H54 (cell line): ENCODE results near the gene POGK.

Source experiments
- DNase-seq: peaks from one replicate; pipeline ENCODE4 v3.0.0; 2011; ENCODE audit warnings: low spot score, mixed read lengths; ENCODE audit not compliant: insufficient read length
- FAIRE-seq: peaks from 3 replicates; lab custom pipeline; 2011; peaks lifted over from hg19 to GRCh38; lab: Jason Lieb, UNC
- POLR2A ChIP-seq: IDR thresholded peaks from 2 replicates; pipeline ENCODE4 v1.6.1; 2011; ENCODE audit warnings: low read depth, mild to moderate bottlenecking, low read length

Gene POGK

DNA sequence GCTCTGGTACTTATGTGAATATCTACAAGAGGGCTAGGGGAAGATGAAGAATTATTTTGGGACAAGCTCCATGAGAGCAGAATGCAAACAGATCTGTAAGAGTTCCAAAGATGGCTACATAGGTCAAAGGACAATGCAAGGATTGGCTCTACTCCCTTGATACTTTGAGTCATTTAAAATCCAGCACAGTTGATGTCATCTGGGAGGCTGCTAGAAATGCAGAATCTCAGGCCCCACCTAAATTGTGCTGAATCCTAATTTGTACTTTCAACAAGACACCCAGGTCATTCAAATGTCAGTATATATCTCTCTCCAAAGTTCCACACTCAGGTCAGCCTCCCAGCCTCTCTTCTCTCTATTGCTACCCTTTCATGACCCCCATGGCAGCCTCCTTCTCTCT, 60.5 kb downstream of the POGK start:
- FAIRE-seq (no peak), DNase-seq (no peak)
- no peak for TF ChIP-seq POLR2A

DNA sequence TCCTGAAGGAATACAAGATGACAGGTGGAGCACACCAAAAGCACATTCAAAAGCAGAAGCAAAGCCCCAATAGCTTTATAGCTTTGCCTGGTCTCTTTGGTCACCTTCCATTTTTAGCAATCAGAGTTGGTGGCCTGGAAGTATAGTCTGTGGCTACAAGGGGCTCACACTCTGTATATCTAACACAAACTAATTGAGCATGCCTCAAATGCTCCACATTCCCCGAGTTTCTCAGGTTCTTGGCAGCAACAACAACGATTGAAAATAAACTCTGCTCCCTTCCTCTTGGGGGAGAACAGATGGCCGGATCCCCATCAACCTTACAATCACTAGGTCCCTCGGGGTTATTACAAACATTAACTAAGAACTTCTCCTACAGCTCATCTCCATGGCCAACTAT, 61.7 kb downstream of the POGK start:
- DNase-seq (no peak), FAIRE-seq (no peak)
- TF ChIP-seq POLR2A: no peak

DNA sequence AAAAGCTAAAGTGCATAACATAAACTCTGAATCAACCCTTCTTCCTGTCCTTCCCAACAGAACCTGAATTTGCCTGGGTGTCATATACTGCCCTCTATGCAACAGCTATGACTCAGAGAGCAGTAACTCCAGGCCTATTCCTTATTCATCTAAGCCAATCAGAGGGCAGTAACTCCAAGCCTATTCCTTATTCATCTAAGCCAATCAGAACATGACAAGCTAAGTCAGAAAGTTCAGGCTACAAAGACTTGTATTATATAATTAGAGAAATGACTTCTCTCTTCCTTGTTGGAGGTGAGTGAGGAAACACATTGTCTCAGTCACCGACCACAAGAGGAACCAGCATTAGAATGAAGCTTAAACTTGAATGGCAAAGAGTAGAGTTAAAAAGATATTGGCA, 63.0 kb downstream of the POGK start:
- TF ChIP-seq POLR2A: no peak
- DNase-seq: no peak
- no peak for FAIRE-seq

DNA sequence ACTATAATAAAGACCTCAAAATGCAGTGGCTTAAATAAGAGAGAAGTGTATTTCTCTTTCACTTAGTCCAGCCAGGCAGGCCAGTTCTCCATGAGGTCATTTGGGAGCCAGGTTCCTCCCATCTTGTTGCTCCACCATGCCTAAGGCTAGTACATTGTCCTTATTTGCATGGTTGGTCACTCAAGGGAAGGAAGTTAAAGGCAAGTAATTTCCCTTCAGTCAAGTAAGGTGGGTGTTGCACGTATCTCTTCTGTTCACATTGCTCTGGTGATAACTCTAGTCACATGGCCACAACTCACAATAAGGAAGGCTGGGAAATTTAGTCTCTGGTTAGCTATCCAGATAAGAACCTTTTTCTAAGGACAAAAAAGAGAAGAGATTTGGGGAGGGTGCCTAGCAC, 64.0 kb downstream of the POGK start:
- TF ChIP-seq POLR2A: no peak
- FAIRE-seq (no peak), DNase-seq (no peak)

DNA sequence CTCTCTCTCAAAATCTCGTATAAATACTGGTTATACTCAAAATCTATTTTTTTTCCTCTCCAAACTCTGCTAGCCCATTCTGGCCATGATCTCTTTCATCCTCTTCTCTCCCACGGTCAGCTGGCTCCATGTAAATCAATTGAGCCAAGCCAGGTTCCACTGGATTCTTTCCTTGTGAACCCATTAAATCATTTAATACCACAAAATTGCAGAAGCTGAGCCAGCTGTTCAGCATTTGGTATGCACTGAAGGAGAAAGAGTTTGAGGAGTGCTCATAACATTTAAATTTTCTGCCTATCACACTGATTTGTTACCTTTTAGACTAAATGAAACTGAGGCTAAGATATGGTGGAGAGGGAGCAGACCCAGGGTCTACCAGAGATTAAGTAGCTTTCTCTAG, 65.9 kb downstream of the POGK start:
- TF ChIP-seq POLR2A: no peak
- DNase-seq (no peak), FAIRE-seq (no peak)

DNA sequence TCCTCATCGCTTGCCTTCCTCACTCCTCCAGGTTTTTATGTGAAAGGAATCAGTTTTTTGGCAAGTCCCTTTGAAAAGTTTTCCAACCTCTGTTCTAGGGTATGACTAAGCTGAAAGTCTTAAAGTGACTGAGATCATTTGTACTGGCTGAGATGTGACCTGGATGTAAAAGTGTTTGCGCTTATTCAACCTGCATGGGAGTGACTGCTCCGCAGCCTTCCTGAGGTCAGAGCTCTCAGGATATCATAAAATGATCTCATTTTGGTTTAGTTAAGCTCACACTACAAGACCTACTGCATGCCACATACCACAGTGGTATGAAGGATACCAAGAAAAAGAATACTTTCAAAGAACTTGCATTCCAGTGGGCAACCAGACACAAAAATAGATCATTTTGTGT, 66.6 kb downstream of the POGK start:
- no peak for FAIRE-seq
- no peak for DNase-seq
- no peak for TF ChIP-seq POLR2A
